Stimulated activated CD4-positive, alpha-beta T cell treated with anti-CD3 and anti-CD28 coated beads, Interleukin-15, amount 100 ng/mL, for 48 hours (primary cell): ENCODE measurements around the gene ENPP7.

Experiments
- DNase-seq, 2 donors: peaks; one replicate each; pipeline ENCODE4 v3.0.0-alpha.2; 2020; ENCODE audit warnings: low read depth in 2 of 2

ENPP7 gene

DNA sequence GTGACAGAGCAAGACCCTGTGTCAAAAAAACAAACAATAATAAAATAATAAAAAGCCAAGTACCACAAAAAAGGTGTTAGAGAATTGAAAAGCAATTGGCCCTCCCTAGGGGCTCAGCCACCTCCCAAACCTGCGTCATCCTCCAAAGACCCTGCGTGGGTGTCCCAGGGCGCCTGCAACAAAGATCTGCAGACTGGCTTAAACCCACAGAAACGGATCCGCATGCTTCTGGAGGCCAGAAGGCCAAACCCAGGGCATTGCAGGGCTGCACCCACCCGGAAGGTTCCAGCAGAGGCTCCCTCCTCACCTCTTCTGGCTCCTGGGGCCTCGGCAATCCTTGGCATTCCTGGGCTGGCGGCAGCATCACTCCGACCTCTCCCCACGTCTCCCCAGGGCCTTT, 1.5 kb downstream of the ENPP7 start:
- DNase-seq: no peak

DNA sequence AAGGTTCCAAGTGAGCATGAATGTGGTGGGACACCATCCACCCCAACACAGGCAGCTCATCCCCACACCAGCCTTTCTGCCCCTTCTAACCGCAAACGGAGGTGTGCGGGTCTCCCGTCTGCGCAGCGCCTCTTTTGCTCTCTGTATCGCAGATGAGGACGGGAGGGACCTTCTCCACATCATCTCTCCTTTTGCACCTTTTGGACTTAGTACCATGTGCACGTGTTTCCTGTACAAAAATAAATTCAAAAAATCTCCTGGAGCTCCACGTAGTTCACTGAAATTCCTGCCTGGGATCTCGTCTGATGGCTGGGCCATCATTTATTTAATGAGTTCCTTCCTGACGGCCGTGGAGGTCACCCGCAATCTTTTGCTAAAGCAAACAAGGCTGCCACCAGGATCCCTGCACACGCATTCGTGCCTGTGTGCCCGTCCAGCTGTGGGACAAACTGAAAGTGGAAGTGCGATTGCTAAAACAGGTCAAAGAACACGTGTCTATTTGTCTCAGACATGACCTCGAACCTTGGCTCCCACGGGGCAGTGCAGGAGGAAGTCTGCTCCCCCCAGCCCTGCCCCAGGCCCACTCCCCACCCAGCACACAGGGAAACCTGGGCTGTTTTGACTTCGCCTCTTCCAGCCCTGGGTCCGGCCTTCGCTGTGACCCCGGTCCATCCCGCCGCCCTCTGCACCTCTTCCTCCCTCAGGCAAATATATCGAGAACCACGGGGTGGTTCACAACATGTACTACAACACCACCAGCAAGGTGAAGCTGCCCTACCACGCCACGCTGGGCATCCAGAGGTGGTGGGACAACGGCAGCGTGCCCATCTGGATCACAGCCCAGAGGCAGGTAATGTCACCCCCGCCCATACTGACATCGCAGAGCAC, 2.3 kb downstream of the ENPP7 start:
- no peak for DNase-seq

DNA sequence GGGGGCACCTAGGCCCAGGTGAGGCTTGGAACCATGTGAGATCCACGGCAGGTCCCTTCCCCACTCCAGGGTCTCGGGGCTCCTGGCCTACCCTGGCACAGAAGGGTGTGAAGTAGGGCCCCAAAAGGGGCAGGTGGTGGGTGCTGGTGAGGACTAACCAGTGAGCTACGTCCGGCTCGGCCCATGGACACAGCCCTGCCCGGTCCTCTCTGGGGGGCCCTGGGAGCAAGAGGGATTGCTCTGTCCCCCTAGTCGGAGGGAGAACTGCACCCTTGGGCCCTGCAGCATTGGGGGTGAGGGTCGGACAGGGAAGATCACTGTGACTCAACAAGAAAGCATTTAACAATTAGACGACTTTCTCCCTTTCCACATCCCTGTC, 2.9 kb downstream of the ENPP7 start:
- DNase-seq: no peak

DNA sequence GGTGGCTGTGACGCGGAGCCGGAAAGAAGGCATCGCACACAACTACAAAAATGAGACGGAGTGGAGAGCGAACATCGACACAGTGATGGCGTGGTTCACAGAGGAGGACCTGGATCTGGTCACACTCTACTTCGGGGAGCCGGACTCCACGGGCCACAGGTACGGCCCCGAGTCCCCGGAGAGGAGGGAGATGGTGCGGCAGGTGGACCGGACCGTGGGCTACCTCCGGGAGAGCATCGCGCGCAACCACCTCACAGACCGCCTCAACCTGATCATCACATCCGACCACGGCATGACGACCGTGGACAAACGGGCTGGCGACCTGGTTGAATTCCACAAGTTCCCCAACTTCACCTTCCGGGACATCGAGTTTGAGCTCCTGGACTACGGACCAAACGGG, 4.4 kb downstream of the ENPP7 start:
- no peak for DNase-seq

DNA sequence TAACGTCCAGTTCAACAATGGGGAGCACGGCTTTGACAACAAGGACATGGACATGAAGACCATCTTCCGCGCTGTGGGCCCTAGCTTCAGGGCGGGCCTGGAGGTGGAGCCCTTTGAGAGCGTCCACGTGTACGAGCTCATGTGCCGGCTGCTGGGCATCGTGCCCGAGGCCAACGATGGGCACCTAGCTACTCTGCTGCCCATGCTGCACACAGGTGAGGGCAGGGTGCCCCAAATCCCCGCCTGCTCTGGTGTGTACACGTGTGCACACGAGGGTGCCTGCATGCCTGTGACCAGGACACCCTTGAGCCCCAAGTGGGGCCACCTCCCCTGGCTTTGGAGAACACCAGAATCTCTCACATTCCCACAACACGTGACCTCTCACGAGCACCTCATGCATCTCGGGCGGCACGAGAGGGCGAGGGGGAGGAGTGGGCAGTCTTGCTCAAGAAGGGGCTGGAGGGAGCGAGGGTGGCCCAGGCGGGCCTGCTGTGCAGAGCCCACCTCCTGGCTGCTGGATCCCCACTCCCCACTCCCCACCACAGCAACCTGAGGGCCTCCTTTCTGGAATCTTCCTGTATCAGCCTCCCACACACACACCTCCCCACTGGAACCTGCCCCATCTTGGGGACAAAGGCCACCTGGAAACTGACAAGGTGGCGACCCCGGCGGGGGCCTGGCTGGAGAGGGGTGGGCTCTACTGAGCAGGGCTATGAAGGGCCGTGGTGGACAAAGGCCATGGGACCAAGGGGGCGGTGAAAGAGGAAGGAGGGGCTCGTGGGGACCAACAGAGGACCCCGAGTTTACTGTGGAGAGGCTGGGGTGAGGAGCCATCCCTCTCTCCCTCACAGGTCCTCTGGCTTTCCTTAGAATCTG, 6.5 kb downstream of the ENPP7 start:
- DNase-seq: no peak

DNA sequence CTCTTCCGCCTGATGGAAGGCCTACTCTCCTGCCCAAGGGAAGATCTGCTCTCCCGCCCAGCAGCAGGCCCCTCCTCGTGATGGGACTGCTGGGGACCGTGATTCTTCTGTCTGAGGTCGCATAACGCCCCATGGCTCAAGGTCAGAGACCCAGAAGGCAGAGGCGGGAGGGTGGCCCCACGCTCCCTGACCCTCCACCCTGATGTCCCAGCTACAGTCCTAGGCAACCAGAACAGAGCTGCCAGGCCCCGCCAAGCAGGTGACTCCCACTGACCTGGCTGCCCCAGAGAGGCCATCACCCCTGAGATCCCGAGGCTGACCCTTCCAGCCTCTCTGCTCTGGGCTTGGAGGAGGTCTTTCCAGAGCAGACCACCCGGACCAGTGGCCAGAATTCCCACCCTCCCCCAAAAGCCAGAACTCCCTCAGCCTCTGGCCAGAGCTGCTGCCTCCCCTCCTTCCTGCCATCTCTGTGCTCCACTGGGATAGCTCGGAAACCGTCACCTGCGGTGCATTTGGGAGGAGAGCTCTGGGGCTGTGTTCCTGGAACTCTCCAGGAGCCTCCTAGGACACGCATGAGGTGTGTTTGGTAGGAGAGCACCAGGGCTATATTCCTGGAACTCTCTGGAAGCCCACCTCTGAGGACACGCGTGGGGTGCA, 7.3 kb downstream of the ENPP7 start:
- no peak for DNase-seq

DNA sequence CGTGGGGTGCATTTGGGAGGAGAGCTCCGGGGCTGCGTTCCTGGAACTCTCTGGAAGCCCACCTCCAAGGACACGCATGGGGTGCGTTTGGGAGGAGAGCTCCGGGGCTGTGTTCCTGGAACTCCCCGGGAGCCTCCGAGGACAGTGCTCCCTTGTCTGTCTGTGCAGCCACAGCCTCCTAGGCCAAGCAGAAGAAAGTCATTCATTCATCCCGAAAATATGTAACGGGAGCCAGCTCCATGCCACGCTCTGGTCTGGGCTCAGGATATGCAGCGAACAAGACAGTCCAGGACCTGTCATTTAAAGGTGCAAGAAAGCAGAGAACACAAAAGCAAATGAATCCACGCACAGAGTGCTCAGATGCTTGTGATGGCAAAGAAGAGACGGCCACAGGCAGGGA, 7.9 kb downstream of the ENPP7 start:
- no peak for DNase-seq

DNA sequence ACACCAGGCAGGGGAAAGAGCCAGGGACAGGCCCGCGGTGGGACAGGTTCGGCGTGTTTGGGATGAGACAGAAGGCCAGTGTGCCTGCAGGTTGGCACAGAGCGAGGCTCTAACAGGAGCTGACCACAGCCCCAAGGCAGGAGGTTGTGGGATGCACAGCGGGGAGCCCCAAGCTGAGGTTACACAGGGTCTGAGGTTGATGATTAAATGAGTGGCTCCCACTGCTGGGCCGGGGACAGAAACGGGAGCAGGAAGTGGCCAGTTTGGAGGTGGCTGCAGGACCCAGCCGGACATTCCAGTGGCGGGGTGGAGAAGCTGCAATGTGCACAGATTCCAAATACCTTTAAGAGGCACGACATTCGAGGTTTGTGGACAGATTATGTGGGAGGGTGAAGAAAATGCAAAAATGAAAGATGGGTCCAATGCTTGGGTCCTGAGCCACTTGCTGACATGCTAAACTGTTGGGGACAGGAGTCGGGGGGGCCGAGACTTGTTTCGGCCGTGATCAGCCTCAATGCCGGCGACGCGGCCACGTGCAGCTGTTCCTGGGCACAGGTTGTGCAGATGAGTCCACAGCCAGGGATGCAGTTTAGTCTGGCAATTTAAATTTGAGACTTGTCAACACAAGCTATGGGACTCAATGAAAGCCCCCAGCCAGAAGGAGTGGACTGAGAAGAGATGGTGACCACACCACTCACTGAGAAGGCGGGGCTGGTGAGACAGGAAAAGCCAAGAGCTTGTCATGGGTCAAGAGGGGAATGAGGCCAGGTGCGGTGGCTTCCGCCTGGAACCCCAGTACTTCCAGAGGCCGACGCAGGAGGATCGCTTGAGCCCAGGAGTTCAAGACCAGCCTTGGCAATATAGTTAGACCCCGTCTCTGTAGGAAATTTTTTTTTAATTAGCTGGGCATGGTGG, 8.7 kb downstream of the ENPP7 start:
- no peak for DNase-seq

DNA sequence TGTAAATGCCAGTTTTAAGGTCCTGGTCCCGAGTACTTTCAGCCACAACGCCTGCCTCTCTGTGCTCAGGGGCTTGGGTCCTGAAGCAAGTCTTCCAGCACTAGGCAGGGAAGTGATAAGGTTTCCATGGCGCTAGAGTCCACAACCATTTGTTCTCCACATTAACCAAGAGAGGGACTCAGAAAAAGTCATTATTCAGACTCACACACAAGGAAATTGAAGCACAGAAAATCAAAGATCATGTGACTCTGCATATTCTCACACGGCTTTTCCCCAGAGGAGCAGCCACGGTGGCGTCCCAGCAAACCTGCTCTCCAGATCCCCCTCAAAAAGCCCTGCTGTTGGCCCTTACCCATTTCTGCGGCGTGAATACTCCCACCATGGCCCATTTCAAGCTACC, 9.7 kb downstream of the ENPP7 start:
- DNase-seq: no peak

DNA sequence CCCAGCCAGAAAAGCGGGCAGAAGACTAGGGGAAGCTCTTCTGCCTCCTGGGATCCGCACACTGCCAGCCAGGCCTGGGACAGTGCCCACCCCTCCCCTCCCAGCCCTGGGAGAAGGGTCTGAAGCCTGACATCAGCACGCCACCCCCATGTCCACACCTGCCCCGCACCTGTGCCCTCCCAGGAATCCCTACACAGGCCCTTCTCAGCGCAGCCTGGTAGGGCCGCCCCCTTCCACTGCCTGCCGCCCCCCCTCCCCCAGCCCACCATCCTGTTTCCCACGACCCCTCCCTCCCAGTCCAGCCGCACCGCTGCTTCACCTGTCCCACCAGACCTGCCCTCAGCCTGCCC, 10.6 kb downstream of the ENPP7 start:
- DNase-seq: no peak

DNA sequence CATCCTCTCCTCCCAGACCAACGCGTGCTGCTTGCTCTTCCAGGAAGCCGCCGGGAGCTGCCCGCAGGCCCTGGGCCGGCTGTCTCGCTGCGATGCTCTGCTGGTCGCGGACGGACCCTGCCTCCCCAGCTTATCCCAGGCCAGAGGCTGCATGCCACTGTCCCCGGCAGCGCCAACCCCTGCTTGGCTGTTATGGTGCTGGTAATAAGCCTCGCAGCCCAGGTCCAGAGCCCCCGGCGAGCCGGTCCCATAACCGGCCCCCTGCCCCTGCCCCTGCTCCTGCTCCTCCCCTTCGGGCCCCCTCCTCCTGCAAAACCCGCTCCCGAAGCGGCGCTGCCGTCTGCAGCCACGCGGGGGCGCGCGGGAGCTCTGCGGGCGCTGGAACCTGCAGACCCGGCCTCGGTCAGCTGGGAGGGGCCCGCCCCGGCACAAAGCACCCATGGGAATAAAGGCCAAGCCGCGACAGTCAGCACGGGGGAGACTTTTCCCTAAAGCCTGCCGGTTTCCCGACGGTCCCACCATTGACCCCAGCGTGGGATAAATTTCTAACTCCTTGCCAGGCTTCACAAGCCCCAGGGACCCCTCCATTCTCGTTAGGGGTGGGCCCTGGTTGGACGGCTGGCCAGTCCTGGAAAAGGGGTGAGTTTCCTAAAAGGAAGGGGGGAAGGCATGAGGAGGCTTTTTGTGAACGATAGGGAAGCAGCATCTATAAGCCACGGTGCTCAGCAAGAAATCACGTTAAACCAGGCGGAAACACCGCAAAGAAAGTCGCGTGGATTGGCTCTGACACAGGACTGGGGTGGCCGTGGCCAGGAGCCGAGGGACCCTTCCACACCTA, 11.2 kb downstream of the ENPP7 start:
- DNase-seq: peak; percentile 24 to 68

DNA sequence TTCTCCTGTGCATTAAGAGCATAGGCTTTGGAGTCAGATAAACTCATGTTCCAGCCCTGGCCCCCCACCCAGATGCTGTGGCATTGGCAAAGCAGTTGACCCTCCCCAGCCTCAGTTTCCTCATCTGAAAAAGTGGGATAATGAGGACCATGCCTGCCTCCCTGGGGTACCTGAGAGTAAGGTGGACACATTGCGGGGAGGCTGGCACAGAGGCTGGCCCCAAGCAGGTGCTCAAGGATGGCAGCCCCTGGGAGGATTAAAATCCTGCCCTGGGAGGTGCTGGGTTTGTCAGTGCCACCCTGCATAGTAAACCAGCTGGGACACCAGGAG, 11.8 kb downstream of the ENPP7 start:
- DNase-seq: no peak

DNA sequence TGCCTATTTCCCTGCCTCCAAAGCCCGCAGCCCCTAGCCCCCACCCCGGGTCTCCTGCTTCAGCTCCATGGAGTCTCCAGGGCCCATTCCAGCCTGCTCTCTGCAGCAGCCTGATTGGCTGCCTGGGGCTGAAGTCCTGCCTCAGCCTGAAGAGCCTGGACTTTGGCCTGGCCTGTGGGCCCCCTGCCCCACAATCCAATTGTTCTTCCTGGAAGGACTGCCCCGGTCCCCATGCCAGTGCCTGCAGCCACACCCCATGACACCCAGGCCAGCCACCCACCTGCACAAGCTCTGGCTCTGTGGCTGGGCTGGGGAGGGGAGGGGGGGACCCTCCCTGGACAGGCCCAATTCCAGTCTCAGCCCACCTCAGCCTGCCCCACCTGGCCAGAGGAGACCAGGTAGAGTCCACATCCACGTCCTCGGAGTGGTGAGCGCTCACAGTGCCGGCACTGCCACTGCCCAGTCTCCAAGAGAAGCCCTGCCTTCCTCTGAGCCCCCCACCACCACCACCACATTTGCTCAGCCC, 12.3 kb downstream of the ENPP7 start:
- no peak for DNase-seq

DNA sequence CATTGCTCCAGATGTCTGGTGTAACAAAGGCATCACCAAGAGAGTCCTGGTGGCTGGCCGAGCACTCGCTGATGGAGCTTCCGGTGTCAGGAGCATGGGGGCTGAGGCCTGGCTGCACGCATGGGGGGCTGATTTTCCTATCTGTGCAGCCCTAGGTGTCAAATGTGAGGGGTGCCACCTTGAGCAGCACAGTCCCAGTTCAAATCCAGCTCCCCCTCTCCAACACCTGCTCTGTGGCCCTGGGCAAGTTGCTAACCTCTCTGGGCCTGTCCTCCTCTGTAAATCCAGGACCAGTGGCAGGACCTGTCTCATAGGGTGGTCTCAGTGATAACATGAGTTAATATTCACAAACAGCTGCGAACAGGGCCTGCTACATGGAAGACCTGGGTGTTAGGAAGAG, 12.9 kb downstream of the ENPP7 start:
- DNase-seq: no peak

DNA sequence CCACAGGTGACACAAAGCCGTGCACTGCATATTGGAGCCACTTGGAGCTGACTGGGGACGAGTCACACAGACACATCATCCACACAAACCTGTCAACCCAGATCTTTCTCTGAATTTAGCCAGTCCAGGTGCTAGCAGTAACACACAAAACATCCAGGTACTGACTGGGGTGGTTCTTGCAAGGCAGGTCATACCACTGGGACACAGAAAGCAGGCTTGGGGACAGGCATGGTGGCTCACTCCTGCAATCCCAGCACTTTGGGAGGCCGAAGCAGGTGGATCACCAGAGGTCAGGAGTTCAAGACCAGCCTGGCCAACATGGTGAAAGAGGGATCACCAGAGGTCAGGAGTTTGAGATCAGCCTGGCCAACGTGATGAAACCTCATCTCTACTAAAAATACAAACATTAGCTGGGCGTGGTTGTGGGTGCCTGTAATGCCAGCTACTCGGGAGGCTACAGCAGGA, 14.9 kb downstream of the ENPP7 start:
- no peak for DNase-seq

DNA sequence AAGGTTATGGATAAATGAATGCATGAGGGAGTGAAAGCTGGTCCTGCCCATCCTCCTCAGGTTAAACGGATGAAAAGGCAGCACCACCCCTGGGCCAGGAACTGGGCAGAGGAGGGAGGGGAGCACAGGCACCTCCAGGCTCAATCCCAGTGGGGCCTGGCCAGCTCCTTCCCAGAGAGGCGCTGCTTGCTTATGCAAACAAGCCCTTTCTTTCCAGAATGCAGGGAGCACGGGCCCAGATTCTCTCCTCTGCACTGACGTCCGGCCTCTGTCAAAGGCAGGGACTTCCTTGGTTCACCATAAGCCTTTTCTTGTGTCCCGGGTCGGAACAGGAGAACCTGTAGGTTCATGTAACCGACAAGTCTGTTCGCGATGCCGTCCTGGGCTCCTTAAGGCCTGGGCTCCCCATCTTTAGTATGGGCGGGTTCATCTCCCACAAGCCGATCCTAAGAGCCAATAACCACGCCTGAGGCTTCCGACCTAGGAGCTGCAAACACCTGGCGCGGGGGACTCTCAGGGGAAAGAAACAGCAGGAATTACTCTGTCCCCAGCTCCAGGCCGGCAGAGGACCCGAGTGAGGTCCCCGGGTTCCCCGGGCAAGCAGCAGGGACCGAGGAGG, 16.3 kb downstream of the ENPP7 start:
- DNase-seq: no peak

DNA sequence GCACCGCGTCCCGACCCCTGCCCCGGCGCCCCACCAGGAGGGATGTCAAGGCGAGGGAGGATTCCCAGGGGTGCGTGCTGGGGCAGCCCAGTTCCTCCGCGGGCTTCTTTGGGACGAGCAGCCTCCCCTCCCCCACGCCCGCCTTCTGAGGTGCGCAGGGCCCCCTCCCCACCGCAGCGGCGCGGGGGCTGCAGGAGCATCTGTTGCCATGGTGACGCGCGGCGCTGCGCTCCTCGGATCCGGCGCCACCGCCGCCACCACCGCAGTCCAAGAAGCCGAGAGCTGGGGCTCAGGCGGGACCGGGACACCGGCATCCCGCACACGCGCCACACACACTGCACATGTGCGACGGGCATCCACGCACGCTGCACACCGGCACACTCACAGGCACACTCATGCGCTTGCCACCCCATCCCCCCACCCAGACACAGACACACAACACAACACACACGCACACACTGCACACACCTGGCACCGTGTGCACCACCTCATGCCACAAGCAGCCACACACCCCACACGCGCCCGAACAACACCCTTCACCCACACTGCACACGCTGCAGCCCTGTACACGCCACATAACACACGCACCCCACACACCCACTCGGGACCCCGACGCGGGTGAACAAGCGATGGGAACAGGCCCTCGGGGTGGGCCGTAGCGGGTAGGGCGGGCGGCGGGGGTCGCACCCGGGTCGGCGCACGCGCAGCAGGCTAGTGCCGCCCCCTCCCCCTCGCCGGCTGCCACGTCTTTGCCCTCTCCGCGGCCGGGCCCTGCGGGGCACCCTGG, 17.0 kb downstream of the ENPP7 start:
- DNase-seq: no peak

DNA sequence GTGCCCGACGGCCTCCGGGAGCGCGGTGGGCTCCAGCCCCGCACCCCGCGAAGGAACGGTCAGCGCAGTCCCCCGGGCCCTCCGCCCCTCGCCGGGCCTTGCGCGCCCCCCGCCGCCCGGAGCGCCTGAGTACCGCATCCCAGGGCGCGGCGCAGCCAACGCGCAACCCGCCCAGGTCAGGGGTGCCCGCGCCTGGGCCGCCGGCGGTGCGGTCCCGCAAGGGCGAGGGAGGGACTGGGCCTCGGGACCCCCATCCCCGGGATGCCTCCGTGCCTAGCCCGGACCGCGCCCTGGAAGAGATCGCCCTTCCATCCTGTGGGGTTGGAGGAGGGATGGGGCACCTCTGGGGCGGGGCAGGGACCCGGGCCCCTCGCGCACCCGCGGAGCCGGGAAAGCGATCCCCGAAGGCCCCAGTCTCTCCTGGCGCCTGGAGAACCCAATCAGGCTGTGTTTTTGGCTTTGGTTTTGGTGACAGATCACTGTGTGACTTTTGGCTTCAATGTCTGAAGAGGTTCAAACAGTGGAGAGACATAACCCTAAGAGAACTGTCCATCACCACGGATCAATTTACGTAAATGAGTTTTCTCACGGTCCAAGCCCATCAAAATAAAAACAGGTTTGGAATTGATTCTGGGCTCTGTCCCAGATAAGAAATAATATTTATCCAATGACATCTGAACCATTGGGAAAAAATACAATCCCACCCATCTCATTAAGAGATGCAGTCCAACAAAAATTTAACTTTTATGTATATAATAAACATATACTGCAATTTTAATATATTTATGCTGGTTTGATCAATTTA, 17.8 kb downstream of the ENPP7 start:
- no peak for DNase-seq
